Endothelial cell of umbilical vein (primary cell): ENCODE measurements around the gene TMEM253. TPM values are rescaled to one million over a fixed set of nuclear protein-coding genes. Genes with fewer than 3 reads are reported as not detected.
A peak's percentile ranks its signal among the peaks of the same experiment; 100 is the strongest.

Source experiments
- BruUV-seq: library from RNA; stranded (reverse); fragments of 400-500 nt; replicated peaks from 2 replicates; lab custom pipeline; 2021; lab: Mats Ljungman, UMichigan
- CTCF ChIA-PET: fragments of 300-600, 350-600 bp; sonication (Branson Sonifier 250); formaldehyde crosslinking; loops from one replicate; lab custom pipeline; 2021; ENCODE audit warnings: antibody characterized with exemption, inconsistent platforms; lab: Charles Lee
- POLR2A ChIA-PET: fragments of 300-600, 350-600 bp; sonication (Branson Sonifier 250); formaldehyde crosslinking; loops from one replicate; lab custom pipeline; 2021; ENCODE audit warnings: antibody characterized with exemption, inconsistent platforms; lab: Charles Lee
- DNase-seq: peaks from one replicate; pipeline ENCODE4 v3.0.0-alpha.2; 2011; ENCODE audit warnings: low read depth, low spot score
- FAIRE-seq: peaks from 2 replicates; lab custom pipeline; 2011; peaks lifted over from hg19 to GRCh38; lab: Jason Lieb, UNC
- H2AFZ ChIP-seq: 2 replicates; pipeline ENCODE4 v1.6.0; 2012; ENCODE audit warnings: low read depth, low read length, control low read depth, inconsistent platforms
- H3K27ac ChIP-seq: 2 replicates; pipeline ENCODE4 v1.5.1; 2011; ENCODE audit warnings: low read depth, mild to moderate bottlenecking, control low read depth, low read length, moderate library complexity; ENCODE audit not compliant: insufficient read depth
- H3K27me3 ChIP-seq, 2 experiments: 2 replicates each; pipeline versions ENCODE4 v1.6.0 to v1.6.1; 2011; ENCODE audit warnings: low read length in 2 of 2, mixed read lengths in 1 of 2; ENCODE audit not compliant: control insufficient read depth in 2 of 2, insufficient read depth in 2 of 2
- H3K36me3 ChIP-seq, 2 experiments: 2 replicates in 1 of 2; 3 replicates in 1 of 2; pipeline ENCODE4 v1.5.1; 2011; ENCODE audit warnings: low read length in 2 of 2, mild to moderate bottlenecking in 1 of 2, moderate library complexity in 1 of 2; ENCODE audit not compliant: control insufficient read depth in 2 of 2, insufficient read depth in 2 of 2; ENCODE audit errors: extremely low read depth in 1 of 2
- H3K4me1 ChIP-seq: 3 replicates; pipeline ENCODE4 v1.5.1; 2011; ENCODE audit warnings: mild to moderate bottlenecking, low read length; ENCODE audit not compliant: control insufficient read depth, insufficient read depth; ENCODE audit errors: extremely low read depth
- H3K4me2 ChIP-seq: 2 replicates; pipeline ENCODE4 v1.6.1; 2011; ENCODE audit warnings: low read length, control low read depth, mixed read lengths; ENCODE audit not compliant: insufficient read depth
- H3K4me3 ChIP-seq, 3 experiments: fragments of 200-600 bp in 1 of 3; sonication (generic), shearing (Covaris generic) in 1 of 3; replicated peaks in 1 of 3; 2 replicates each; pipeline ENCODE4 v1.5.1; 2011 to 2016; ENCODE audit warnings: control low read depth in 3 of 3, low read length in 3 of 3, mild to moderate bottlenecking in 2 of 3, inconsistent platforms in 1 of 3, low read depth in 1 of 3, moderate library complexity in 1 of 3; ENCODE audit not compliant: insufficient read depth in 1 of 3
- H3K79me2 ChIP-seq: 2 replicates; pipeline ENCODE4 v1.6.0; 2012; ENCODE audit warnings: low read length, inconsistent platforms; ENCODE audit not compliant: control insufficient read depth, insufficient read depth
- H3K9ac ChIP-seq: replicated peaks from 2 replicates; pipeline ENCODE3; 2011; ENCODE audit warnings: low read length, control low read depth; ENCODE audit not compliant: insufficient read depth; ENCODE audit errors: extremely low read depth
- H3K9me1 ChIP-seq: replicated peaks from 3 replicates; pipeline ENCODE4 v1.6.0; 2011; ENCODE audit warnings: mild to moderate bottlenecking, low read length; ENCODE audit not compliant: control insufficient read depth, insufficient read depth; ENCODE audit errors: extremely low read depth
- H3K9me3 ChIP-seq: replicated peaks from 2 replicates; pipeline ENCODE4 v1.5.1; 2012; ENCODE audit warnings: low read length, inconsistent platforms; ENCODE audit not compliant: control insufficient read depth, insufficient read depth
- H4K20me1 ChIP-seq: replicated peaks from 2 replicates; pipeline ENCODE3; 2011; ENCODE audit warnings: mild to moderate bottlenecking, low read length; ENCODE audit not compliant: control insufficient read depth, insufficient read depth; ENCODE audit errors: extremely low read depth
- EZH2 ChIP-seq: IDR thresholded peaks from 2 replicates; pipeline ENCODE4 v1.6.1; 2012; ENCODE audit warnings: borderline replicate concordance, low read depth, mild to moderate bottlenecking, moderate library complexity, low read length, inconsistent platforms; ENCODE audit not compliant: severe bottlenecking
- JUN ChIP-seq: IDR thresholded peaks from 2 replicates; pipeline ENCODE4 v1.6.1; 2011; ENCODE audit warnings: borderline replicate concordance, low read depth; ENCODE audit not compliant: insufficient read length, insufficient read depth
- MYC ChIP-seq: IDR thresholded peaks from one replicate; pipeline ENCODE4 v1.6.1; 2011; ENCODE audit warnings: mild to moderate bottlenecking, low read depth, low read length
- dilution Hi-C: fragments of 300-500 bp; cut with MboI; formaldehyde crosslinking; loops from one replicate; pipeline ENCODE4 v1.15.0; 2019; ENCODE audit warnings: low sequenced_read_pairs; ENCODE audit not compliant: extremely low pct_ligation_motif_present
- intact Hi-C: fragments of 100-400 bp; cut with micrococcal nuclease; formaldehyde crosslinking; loops from one replicate; pipeline ENCODE4 v1.10.0; 2022
- polyA plus RNA-seq, 4 experiments: library from polyadenylated mRNA; depleted of rRNA in 3 of 4; stranded (reverse) in 3 of 4; unstranded in 1 of 4; fragments of >200 nt; gene quantifications; 2 replicates each; pipeline versions ENCODE4 v1.2.1 to v1.2.3, GENCODE V29; 2011 to 2012; ENCODE audit warnings: missing spikeins in 1 of 4
- total RNA-seq: library from RNA; stranded (reverse); gene quantifications from 2 replicates; pipeline ENCODE4 v1.2.3, GENCODE V29; 2021
- TF ChIP-seq, protein P1 (sequence below): IDR thresholded peaks from 2 replicates; pipeline ENCODE4 v1.6.1; 2011; ENCODE audit not compliant: insufficient read depth, insufficient read length
- TF ChIP-seq, protein P2 (sequence below), 2 donors: IDR thresholded peaks; 1 replicate in 1 of 2; 2 replicates in 1 of 2; pipeline ENCODE4 v1.5.1; 2011; ENCODE audit warnings: low read length in 2 of 2, mild to moderate bottlenecking in 2 of 2, moderate library complexity in 2 of 2, control low read depth in 1 of 2, inconsistent platforms in 1 of 2, low read depth in 1 of 2; ENCODE audit not compliant: insufficient read depth in 1 of 2; ENCODE audit errors: extremely low read depth in 1 of 2

TMEM253 gene
- total and polyA plus RNA-seq, 2 donors (not counting 3 experiments of a cell fraction or from before 2014, with no cell fraction given), result 0.25 TPM; not detected in 1

DNA sequence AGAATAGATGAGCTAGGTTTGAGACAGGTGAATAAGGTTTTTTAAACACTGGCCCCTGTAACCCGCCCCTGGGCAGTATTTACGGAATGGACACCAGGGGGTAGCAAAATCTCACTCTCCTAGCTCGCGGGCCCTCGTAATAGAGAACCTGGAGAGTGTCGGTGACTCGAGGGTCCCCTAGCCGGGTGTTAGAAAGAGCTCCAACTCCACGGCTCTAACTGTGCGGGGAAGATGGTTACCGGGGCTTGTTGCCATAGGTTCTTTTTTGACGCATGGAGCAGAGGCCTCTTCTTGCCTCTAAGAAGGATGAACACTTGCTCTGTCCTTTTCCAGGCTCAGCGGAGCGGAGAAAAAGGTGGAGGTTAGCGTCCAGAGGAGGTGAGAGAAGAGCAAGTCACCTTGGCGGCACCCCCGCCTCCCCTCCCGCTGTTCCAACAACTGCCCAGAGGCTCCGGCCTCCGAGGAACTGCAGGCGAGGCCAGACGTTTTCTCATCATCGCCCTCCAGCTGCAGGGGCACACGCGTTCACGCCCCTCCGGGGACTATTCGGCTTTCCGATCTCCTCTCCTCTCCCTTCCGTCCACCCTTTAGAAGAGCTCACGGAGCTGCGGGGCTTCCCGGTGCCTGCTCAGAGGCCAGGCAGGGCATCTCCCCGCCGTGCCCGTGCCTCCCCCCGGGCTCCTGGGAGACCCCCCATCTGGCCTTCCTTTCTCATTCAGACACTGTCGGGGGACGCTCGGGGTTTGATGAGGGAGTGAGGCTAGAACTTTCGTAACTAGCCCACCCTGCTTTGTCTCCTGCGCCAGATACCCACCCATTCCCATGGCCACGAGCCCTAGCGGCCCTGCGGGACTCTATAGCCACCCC, 32.1 kb upstream of the TMEM253 start:
- CTCF ChIA-PET, result interaction anchor here (0.6 to 4.3 kb wide), 20 partner anchors 10 to 68 kb away, joined by 3 to 203 read pairs (median 5); partner anchors contain the start of genes TMEM253 and ZNF219
- dilution Hi-C loops (no loop called here), intact Hi-C loops (loop anchor here (1.0 kb wide), 4 partner anchors 24 to 68 kb away; no protein-coding TSS in a partner anchor)
- no peak overlapping the region for H3K4me3 ChIP-seq
- no peaks in the 10 kb centered on the region for H3K9me1 ChIP-seq
- no peaks in the 10 kb centered on the region for H3K9me3 ChIP-seq
- POLR2A ChIA-PET, result interaction anchor here (0.7 kb wide), 1 partner anchor 36 kb away, joined by 5 read pairs; no protein-coding TSS in a partner anchor
- TF ChIP-seq, protein P1, sequence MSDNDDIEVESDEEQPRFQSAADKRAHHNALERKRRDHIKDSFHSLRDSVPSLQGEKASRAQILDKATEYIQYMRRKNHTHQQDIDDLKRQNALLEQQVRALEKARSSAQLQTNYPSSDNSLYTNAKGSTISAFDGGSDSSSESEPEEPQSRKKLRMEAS, result no peak
- TF ChIP-seq, protein P2, sequence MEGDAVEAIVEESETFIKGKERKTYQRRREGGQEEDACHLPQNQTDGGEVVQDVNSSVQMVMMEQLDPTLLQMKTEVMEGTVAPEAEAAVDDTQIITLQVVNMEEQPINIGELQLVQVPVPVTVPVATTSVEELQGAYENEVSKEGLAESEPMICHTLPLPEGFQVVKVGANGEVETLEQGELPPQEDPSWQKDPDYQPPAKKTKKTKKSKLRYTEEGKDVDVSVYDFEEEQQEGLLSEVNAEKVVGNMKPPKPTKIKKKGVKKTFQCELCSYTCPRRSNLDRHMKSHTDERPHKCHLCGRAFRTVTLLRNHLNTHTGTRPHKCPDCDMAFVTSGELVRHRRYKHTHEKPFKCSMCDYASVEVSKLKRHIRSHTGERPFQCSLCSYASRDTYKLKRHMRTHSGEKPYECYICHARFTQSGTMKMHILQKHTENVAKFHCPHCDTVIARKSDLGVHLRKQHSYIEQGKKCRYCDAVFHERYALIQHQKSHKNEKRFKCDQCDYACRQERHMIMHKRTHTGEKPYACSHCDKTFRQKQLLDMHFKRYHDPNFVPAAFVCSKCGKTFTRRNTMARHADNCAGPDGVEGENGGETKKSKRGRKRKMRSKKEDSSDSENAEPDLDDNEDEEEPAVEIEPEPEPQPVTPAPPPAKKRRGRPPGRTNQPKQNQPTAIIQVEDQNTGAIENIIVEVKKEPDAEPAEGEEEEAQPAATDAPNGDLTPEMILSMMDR (IDR thresholded peaks at IDR 0.05; ENCODE audit: extremely low read depth in 1 of 2, insufficient read depth in 1 of 2, low read depth in 1 of 2, low read length in 2 of 2), result peak; percentile 58 to 63
- TF ChIP-seq MYC (no peak), JUN (no peak), EZH2 (peak; percentile 99)
- FAIRE-seq (peak; percentile 53), DNase-seq (peak; percentile 52)
- peaks cover 0 to 2% of the 10 kb centered on the region in 2 experiments for H3K36me3 ChIP-seq
- no peak overlapping the region for H3K9ac ChIP-seq
- peaks cover 10% of the 10 kb centered on the region for H3K4me1 ChIP-seq
- no peaks in the 10 kb centered on the region for H3K79me2 ChIP-seq
- BruUV-seq, result no TSS peak
- H4K20me1 ChIP-seq, result no peaks in the 10 kb centered on the region
- H3K27ac ChIP-seq, result no peak overlapping the region
- no peak overlapping the region for H3K4me2 ChIP-seq
- peaks cover 21 to 44% of the 10 kb centered on the region in 2 experiments for H3K27me3 ChIP-seq
- no peak overlapping the region for H2AFZ ChIP-seq
